Stomach (tissue), 4 donors: ENCODE data around the gene FAM184B.

Source experiments
- CTCF ChIP-seq, 7 experiments: fragments of 450-650 bp in 4 of 7; fragments of 200-600 bp in 3 of 7; sonication (generic) in 3 of 7; IDR thresholded peaks; one replicate each; pipeline ENCODE4 v1.5.1; 2016 to 2019; ENCODE audit warnings: antibody characterized with exemption in 7 of 7, control low read depth in 2 of 7, mild to moderate bottlenecking in 1 of 7
- POLR2A ChIP-seq, 4 donors: fragments of 450-650 bp; IDR thresholded peaks; one replicate each; pipeline ENCODE4 v1.6.1; 2016; ENCODE audit warnings: antibody characterized with exemption in 4 of 4, control low read depth in 2 of 4, mild to moderate bottlenecking in 1 of 4, moderate library complexity in 1 of 4

DNA sequence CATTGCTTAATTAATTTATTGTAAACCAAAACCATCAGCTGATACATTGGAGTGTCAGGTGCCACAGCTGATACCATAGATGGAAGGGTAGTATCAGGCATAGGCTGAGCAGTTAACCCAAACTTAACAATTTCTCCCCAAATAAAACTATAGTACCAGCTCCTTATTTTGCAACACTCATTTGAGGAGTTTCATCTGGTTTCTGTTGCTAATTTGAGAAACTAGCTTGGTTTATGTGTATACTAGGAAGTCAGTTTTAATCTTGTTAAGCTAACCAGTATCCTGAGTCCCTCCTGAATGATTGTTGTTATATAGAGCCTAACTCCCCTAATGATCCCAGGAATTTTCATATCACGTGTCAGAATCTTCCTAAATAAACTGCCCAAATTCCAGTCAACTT is 16.4 kb upstream of the FAM184B start:
- no peak for TF ChIP-seq CTCF (IDR thresholded peaks at IDR 0.05)
- TF ChIP-seq POLR2A (IDR thresholded peaks at IDR 0.05) = no peak
